GM03348 (cell line): Measurements from ENCODE around the gene TRDMT1.

Experiments used
- DNase-seq: peaks from one replicate; pipeline ENCODE4 v3.0.0; 2012; ENCODE audit warnings: low spot score

Gene TRDMT1

GRCh38 chr10:17210361-17210760, 8.9 kb upstream of the TRDMT1 start:
- DNase-seq = peak; percentile 41

- no peak for DNase-seq
These were observed 8.4 kb upstream of the TRDMT1 start for GRCh38 chr10:17209881-17210280.

- DNase-seq = no peak
These were observed 7.8 kb upstream of the TRDMT1 start for GRCh38 chr10:17209302-17209701.

- no peak for DNase-seq
These were observed 7.0 kb upstream of the TRDMT1 start for GRCh38 chr10:17208476-17208875.

- peak; percentile 48 for DNase-seq
These were observed 4.8 kb upstream of the TRDMT1 start for GRCh38 chr10:17206210-17206709.

- no peak for DNase-seq
These were observed 1.9 kb upstream of the TRDMT1 start for GRCh38 chr10:17203416-17203815.

- no peak for DNase-seq
These were observed 1.5 kb upstream of the TRDMT1 start for GRCh38 chr10:17202999-17203398.

- DNase-seq = no peak
These were observed 1.0 kb upstream of the TRDMT1 start for GRCh38 chr10:17202506-17202905.

GRCh38 chr10:17201794-17202116, 283 bp upstream of the TRDMT1 start:
- no peak for DNase-seq

GRCh38 chr10:17200001-17200911, 1.2 kb downstream of the TRDMT1 start:
- DNase-seq = no peak

- peak; percentile 38 for DNase-seq
These were observed 2.1 kb downstream of the TRDMT1 start for GRCh38 chr10:17199351-17199804.

- DNase-seq = no peak
These were observed 4.9 kb downstream of the TRDMT1 start for GRCh38 chr10:17196573-17196972.

- no peak for DNase-seq
These were observed 5.4 kb downstream of the TRDMT1 start for GRCh38 chr10:17196045-17196444.

GRCh38 chr10:17195083-17195482, 6.4 kb downstream of the TRDMT1 start:
- no peak for DNase-seq

- no peak for DNase-seq
These were observed 10.9 kb downstream of the TRDMT1 start for GRCh38 chr10:17190602-17191001.

GRCh38 chr10:17188644-17189172, 12.8 kb downstream of the TRDMT1 start:
- no peak for DNase-seq

- DNase-seq = no peak
These were observed 15.6 kb downstream of the TRDMT1 start for GRCh38 chr10:17185873-17186272.

- DNase-seq = no peak
These were observed 18.4 kb downstream of the TRDMT1 start for GRCh38 chr10:17183110-17183509.

- DNase-seq = no peak
These were observed 19.7 kb downstream of the TRDMT1 start for GRCh38 chr10:17181751-17182150.

GRCh38 chr10:17181110-17181509, 20.4 kb downstream of the TRDMT1 start:
- no peak for DNase-seq

GRCh38 chr10:17179002-17179401, 22.5 kb downstream of the TRDMT1 start:
- peak; percentile 10 for DNase-seq

GRCh38 chr10:17178006-17178405, 23.5 kb downstream of the TRDMT1 start:
- DNase-seq = no peak

GRCh38 chr10:17177014-17177413, 24.5 kb downstream of the TRDMT1 start:
- DNase-seq = no peak

GRCh38 chr10:17176091-17176490, 25.4 kb downstream of the TRDMT1 start:
- no peak for DNase-seq
